H1 (cell line): Measurements from ENCODE around the gene CD48.

Experiments used
- BRCA1 ChIP-seq: IDR thresholded peaks from 2 replicates; pipeline ENCODE4 v1.6.1; 2012; ENCODE audit warnings: low read depth, low read length, improper control_type of control experiment
- CTCF ChIP-seq, 3 experiments: IDR thresholded peaks; 1 replicate in 2 of 3; 2 replicates in 1 of 3; pipeline versions ENCODE4 v1.5.1 to v1.6.1; 2011; ENCODE audit warnings: low read length in 3 of 3, mild to moderate bottlenecking in 3 of 3, inconsistent platforms in 2 of 3, low read depth in 1 of 3, moderate library complexity in 1 of 3; ENCODE audit not compliant: insufficient read depth in 1 of 3; ENCODE audit errors: control extremely low read depth in 1 of 3
- E2F6 ChIP-seq: IDR thresholded peaks from 2 replicates; pipeline ENCODE4 v1.6.1; 2012; ENCODE audit warnings: inconsistent platforms
- EZH2 ChIP-seq: fragments of 200-600 bp; sonication (generic); IDR thresholded peaks from 2 replicates; pipeline ENCODE4 v1.7.1; 2012; ENCODE audit warnings: low read depth, mild to moderate bottlenecking, moderate library complexity, low read length, inconsistent platforms; ENCODE audit not compliant: severe bottlenecking
- FOSL1 ChIP-seq: IDR thresholded peaks from 2 replicates; pipeline ENCODE4 v1.6.1; 2011; ENCODE audit warnings: mild to moderate bottlenecking, low read depth, low read length, moderate library complexity; ENCODE audit not compliant: insufficient read depth
- HDAC2 ChIP-seq, 2 experiments: fragments of 300-600 bp in 1 of 2; sonication (generic) in 1 of 2; IDR thresholded peaks; 2 replicates each; pipeline ENCODE4 v1.6.1; 2011 to 2012; ENCODE audit warnings: low read depth in 2 of 2, low read length in 2 of 2, mild to moderate bottlenecking in 2 of 2, moderate library complexity in 2 of 2, borderline replicate concordance in 1 of 2, inconsistent platforms in 1 of 2
- KDM4A ChIP-seq: IDR thresholded peaks from one replicate; pipeline ENCODE4 v1.7.1; 2012; ENCODE audit warnings: low read depth, mild to moderate bottlenecking, moderate library complexity, low read length, inconsistent platforms; ENCODE audit not compliant: severe bottlenecking
- PHF8 ChIP-seq: fragments of 200-600 bp; sonication (generic); conservative IDR thresholded peaks from 2 replicates; pipeline ENCODE4 v1.7.1; 2012; ENCODE audit warnings: low read depth, mild to moderate bottlenecking, inconsistent platforms, low read length, moderate library complexity
- POLR2A ChIP-seq, 2 experiments: IDR thresholded peaks; 1 replicate in 1 of 2; 2 replicates in 1 of 2; pipeline ENCODE4 v1.6.1; 2011; ENCODE audit warnings: low read depth in 2 of 2, low read length in 2 of 2, mild to moderate bottlenecking in 2 of 2; ENCODE audit errors: control extremely low read depth in 1 of 2
- POLR2AphosphoS5 ChIP-seq: IDR thresholded peaks from 2 replicates; pipeline ENCODE4 v1.6.1; 2011; ENCODE audit warnings: low read depth, low read length
- SP1 ChIP-seq: IDR thresholded peaks from 2 replicates; pipeline ENCODE4 v1.6.1; 2011; ENCODE audit warnings: low read depth, low read length
- YY1 ChIP-seq: IDR thresholded peaks from 2 replicates; pipeline ENCODE4 v1.6.1; 2011; ENCODE audit warnings: low read depth, mild to moderate bottlenecking, low read length
- ZNF274 ChIP-seq: IDR thresholded peaks from 2 replicates; pipeline ENCODE4 v1.7.0; 2012; ENCODE audit warnings: low read length, borderline replicate concordance; ENCODE audit errors: extremely low read depth

- no peak for TF ChIP-seq CTCF (IDR thresholded peaks at IDR 0.05; ENCODE audit: control extremely low read depth in 1 of 3, insufficient read depth in 1 of 3, low read depth in 1 of 3, low read length in 3 of 3)
- no peak for TF ChIP-seq E2F6
- no peak for TF ChIP-seq POLR2A (IDR thresholded peaks at IDR 0.05; ENCODE audit: control extremely low read depth in 1 of 2, low read depth in 2 of 2, low read length in 2 of 2)
- no peak for TF ChIP-seq HDAC2 (IDR thresholded peaks at IDR 0.05; ENCODE audit: borderline replicate concordance in 1 of 2, low read depth in 2 of 2, low read length in 2 of 2)
- no peak for TF ChIP-seq POLR2AphosphoS5
- no peak for TF ChIP-seq FOSL1
- TF ChIP-seq KDM4A: no peak
- no peak for TF ChIP-seq YY1
- TF ChIP-seq EZH2: no peak
- TF ChIP-seq SP1: no peak
- TF ChIP-seq BRCA1: no peak
- TF ChIP-seq PHF8: no peak
- TF ChIP-seq ZNF274: no peak
Measured at GRCh38 chr1:160734301-160734700, 22.7 kb upstream of the CD48 start.
